ENCODE results near the gene CROT.

Gene CROT

GRCh38 chr7:87416682-87417587, 71.5 kb downstream of the CROT start:
- peak; percentile 45 for DNase-seq

DNA sequence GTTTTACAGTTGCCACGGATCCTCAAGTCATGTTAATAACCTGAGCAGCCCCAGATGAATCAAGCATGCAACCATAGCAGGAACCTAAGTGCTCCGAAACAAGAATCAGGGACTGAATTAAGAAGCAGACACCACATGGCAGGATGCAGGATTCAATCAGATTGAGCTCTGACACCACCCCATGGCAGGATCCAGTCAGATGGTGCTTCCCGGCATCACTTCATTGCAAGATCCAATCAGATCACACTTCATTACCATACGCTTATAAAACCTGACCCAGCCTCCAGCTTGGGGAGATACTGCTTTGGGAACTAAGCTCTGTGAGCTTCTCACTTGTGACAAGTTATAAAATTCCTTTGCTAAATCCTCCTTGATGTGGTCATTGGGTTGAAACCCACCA, 74.7 kb downstream of the CROT start:
- DNase-seq = no peak

DNA sequence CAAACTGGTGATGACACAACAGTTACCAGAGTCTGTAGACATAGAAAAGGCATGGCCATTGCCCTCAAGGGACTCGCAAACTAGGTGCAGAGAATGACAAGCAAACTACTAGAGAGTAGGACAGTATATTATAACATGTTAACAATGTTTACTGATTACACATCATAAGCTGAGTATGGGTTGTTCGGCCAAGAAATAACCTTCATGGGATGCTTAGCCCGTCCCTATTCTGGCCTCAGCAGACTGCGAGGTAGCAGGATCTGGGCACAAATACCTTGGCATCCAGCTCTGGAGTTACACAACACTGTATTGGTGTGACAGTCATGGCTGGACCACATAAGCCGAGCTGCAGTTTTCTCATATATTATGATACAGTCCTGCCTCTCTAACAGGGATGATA, 78.6 kb downstream of the CROT start:
- no peak for DNase-seq

DNA sequence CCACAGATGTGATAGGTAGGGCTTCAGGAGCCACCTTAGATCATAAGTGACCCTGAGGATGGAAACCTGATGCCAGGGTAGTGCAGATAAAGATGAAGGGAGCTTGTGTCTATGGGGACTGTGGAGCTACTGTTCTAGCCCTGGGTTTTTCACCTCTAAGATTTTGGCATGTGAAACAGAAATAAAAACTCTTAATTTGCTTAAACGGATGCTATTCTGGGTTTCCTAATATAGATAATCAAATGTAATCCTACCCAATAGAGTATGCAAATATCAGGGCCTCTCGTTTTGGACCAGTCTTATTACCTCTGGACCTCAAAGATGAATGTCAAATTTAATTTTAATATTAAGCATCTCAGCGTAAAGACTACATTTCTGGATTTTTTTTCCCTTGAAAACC, 80.7 kb downstream of the CROT start:
- no peak for DNase-seq

DNA sequence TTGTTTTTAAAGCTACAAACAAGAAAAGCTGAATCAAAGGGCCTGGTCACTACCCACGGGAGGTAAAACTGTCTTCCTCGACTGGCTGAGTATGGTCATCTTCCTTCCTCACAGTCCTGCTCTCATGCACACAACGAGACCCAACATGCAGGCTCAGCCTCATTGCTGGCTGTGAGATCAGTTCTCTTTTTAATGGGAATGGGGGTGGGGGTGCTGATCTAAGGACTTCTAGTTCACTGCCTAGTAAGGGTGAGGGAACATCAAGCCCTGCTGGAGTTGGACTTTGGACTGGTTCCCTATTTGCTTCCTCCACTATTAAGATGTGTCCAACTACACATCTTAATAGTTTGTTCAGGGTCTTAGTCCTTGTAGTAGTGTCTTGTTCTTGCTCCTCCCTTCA, 81.8 kb downstream of the CROT start:
- no peak for DNase-seq

DNA sequence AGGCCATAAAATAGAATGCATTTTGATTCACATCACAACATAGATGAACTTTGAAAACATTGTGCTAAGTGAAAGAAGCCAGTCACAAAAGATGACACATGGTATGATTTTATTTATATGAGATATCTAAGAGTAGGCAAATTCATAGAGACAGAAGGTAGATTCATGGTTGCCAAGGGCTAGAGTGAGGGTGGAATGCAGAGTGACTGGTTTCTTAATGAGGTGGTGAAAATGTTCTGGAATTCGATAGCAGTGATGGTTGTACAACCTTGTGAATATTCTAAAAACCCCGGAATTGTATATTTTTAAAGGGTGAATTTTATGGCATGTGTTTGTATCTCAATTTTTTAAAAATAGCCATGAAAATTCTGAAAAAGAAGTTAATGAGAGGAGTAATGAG, 87.1 kb downstream of the CROT start:
- DNase-seq = no peak

GRCh38 chr7:87435546-87435945, 90.1 kb downstream of the CROT start:
- DNase-seq = no peak

DNA sequence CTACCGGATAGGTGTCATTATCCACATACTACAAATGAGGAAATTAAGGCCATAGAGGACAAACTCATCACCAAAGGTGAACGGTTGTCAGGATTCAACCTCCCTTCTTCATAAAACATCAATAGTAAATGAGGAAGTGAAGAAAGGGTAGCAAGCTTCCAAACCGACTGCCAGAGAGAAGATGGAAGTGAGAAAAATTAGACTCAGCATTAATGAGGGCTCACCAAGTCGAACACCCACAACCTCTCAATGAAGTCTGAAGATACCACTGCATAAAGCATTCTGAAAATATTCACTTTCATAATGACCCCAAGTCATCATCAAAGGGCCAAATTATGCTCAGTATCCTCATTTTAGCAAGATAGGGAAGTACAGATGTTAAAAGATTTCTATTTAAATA, 100.4 kb downstream of the CROT start:
- DNase-seq = no peak

DNA sequence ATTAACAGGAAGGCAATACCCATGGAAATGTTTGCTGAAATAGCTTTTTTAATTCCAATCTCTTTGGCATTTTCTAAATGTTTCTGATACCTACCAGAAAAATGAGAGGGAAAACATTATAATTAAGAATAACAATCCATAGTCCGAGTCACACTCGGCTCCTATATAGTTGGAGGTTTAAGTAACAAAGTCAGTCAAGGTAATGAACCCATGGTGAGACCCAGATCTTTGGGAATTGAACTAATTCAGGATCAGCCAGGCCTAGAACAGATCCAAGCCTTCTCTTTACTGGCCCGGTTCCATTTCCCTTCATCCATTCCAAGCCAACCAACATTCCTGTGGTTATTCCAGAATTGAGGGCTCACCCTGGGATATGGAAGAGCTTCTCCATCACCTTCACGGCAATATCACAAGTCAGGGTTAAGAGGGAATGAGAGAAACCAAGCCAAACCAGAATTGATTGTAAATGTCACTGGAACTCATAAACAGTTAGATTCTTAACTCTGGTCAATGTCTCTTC, 101.7 kb downstream of the CROT start:
- DNase-seq = no peak

- DNase-seq = no peak
Observed at GRCh38 chr7:87448388-87448787, 102.9 kb downstream of the CROT start.
